CD4-positive, alpha-beta T cell treated with Interleukin-4 for 4 hours (primary cell): ENCODE data around the gene NEUROG2.
"Not testable (repeated sequence)": the region's sequence is repeated elsewhere in the genome, so short reads cannot be mapped to it uniquely, and the experiment has no call there.

Source experiments
- DNase-seq: peaks from one replicate; pipeline ENCODE4 v3.0.0-alpha.2; 2020

NEUROG2 gene

GRCh38 chr4:112520598-112521122 lies 4.7 kb upstream of the NEUROG2 start:
- no peak for DNase-seq

GRCh38 chr4:112519689-112520597 lies 4.0 kb upstream of the NEUROG2 start:
- no peak for DNase-seq

GRCh38 chr4:112518675-112519074 lies 2.7 kb upstream of the NEUROG2 start:
- DNase-seq: no peak

GRCh38 chr4:112517911-112518310 lies 1.9 kb upstream of the NEUROG2 start:
- no peak for DNase-seq

GRCh38 chr4:112517067-112517634 lies 1.2 kb upstream of the NEUROG2 start:
- no peak for DNase-seq

GRCh38 chr4:112516471-112517066 lies 589 bp upstream of the NEUROG2 start:
- DNase-seq: no peak

- DNase-seq: no peak
Observed at GRCh38 chr4:112515198-112516065, 548 bp downstream of the NEUROG2 start.

GRCh38 chr4:112514647-112515197 lies 1.3 kb downstream of the NEUROG2 start:
- no peak for DNase-seq

GRCh38 chr4:112513971-112514646 lies 1.9 kb downstream of the NEUROG2 start:
- no peak for DNase-seq

- no peak for DNase-seq
Observed at GRCh38 chr4:112511803-112512118, 4.2 kb downstream of the NEUROG2 start.

GRCh38 chr4:112511093-112511802 lies 4.7 kb downstream of the NEUROG2 start:
- no peak for DNase-seq

- DNase-seq: no peak
Observed at GRCh38 chr4:112510291-112511092, 5.5 kb downstream of the NEUROG2 start.

GRCh38 chr4:112509243-112510141 lies 6.5 kb downstream of the NEUROG2 start:
- no peak for DNase-seq

GRCh38 chr4:112508356-112508755 lies 7.6 kb downstream of the NEUROG2 start:
- DNase-seq: no peak

GRCh38 chr4:112504807-112505206 lies 11.2 kb downstream of the NEUROG2 start:
- no peak for DNase-seq

- no peak for DNase-seq
Observed at GRCh38 chr4:112502871-112503270, 13.1 kb downstream of the NEUROG2 start.

- DNase-seq: no peak
Observed at GRCh38 chr4:112492321-112492720, 23.7 kb downstream of the NEUROG2 start.

GRCh38 chr4:112490808-112491207 lies 25.2 kb downstream of the NEUROG2 start:
- not testable (repeated sequence) for DNase-seq

- no peak for DNase-seq
Observed at GRCh38 chr4:112485930-112486329, 30.1 kb downstream of the NEUROG2 start.
